COLO668 (cell line): ENCODE results near the gene PPT1.

Experiments used
- DNase-seq: peaks from one replicate; lab custom pipeline; 2025; ENCODE audit not compliant: unreplicated experiment; lab: John Stamatoyannopoulos, UW

Gene PPT1

DNA sequence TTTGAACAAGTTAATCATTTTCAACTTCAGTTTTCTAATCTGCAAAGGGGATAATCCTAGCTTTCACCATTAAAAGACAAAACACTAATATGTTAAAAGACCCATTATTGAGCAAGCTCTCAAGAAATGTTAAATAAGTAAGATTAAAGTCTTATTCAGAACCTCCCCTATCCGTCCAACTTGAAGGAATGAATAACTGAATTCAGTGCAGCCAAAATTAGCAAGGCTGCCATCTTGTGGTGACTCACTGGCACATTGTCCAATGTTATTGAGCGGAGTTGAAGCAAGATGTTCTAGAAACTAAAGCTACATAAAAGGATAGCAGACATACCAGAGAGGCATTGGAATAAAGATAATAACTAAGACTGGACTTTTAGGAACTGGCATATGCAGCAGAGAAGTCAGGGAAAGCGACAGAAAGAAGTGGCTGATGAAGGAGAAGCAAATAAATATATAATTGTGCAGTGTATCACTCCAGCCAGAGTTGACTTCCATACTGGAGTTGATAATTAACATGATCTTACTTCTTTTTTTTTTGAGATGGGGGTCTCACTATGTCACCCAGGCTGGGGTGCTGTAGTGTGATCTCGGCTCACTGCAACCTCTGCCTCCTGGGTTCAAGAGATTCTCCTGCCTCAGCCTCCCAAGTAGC is 64.7 kb downstream of the PPT1 start:
- DNase-seq = no peak

DNA sequence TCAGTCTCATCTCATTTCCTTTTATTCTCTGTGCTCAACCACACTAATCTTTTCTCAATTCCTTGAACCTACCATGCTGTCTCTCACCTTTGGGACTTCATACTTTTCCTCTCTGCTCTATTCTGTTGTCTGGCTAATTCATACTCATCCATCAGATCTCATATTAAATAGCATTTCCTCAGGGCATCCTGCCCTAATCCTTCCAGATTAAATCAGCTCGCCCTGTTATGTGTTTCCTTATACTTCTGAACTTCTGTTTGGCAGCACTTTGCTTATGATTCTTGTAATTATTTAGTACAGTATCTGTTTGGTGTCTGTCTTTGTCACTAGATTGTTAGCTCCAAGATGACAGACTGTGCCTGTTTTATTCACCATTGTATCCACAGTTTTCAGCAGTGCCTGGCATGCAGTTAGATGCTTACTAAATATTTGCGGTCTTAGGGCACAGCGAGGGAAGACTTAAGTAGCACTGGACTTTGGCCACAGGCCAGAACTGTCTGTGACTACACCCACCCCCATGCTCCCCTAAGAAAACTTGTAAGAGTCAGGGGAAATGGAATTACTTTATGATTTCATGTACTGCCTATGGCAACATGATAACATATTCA is 66.4 kb downstream of the PPT1 start:
- no peak for DNase-seq

- no peak for DNase-seq
These were observed 67.4 kb downstream of the PPT1 start for GRCh38 chr1:40029608-40030007.

- no peak for DNase-seq
These were observed 69.4 kb downstream of the PPT1 start for GRCh38 chr1:40027647-40028046.

- no peak for DNase-seq
These were observed 72.4 kb downstream of the PPT1 start for GRCh38 chr1:40024671-40025070.

- DNase-seq = no peak
These were observed 73.6 kb downstream of the PPT1 start for GRCh38 chr1:40023379-40023944.
